ENCODE results near the gene LRRIQ1.

The LRRIQ1 gene

GRCh38 chr12:85059594-85059993, 23.4 kb downstream of the LRRIQ1 start:
- no peak for DNase-seq

DNA sequence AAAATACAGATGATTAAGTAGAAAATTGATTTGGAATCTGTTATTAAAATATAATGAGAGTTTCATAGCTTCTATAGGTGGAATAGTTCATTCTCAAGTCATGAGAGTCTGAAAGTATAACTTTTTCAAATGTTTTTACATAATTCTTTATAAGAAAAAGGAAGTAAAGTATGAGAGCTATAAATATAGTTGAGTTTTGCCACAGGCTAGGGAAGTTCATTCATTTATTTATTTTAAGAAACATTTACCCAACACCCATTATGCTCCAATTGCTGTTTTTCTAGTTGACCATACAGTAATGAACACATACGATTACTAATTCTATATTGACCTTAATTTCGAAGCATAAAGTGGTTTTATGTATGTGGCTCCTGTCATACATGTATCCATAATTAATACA, 24.8 kb downstream of the LRRIQ1 start:
- no peak for DNase-seq

GRCh38 chr12:85065837-85066482, 29.8 kb downstream of the LRRIQ1 start:
- no peak for DNase-seq

DNA sequence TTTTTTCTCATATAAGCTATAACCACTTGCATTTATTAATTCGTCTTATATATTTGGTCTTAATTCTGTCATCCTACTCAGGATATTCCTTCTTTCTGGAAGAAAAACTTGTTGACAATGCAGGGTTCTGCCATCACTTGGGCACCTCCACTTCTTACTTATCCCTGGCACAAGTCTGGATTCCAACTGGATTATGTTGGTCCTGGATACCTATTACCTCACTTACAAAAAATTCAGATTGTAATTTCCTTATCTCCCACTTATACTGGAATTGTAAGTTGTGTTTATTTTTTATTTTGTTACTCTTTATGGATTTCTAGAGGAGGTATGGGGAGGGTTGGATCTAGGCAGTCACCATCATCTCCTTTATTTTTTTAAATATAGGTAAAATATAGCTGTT, 36.7 kb downstream of the LRRIQ1 start:
- no peak for DNase-seq

DNA sequence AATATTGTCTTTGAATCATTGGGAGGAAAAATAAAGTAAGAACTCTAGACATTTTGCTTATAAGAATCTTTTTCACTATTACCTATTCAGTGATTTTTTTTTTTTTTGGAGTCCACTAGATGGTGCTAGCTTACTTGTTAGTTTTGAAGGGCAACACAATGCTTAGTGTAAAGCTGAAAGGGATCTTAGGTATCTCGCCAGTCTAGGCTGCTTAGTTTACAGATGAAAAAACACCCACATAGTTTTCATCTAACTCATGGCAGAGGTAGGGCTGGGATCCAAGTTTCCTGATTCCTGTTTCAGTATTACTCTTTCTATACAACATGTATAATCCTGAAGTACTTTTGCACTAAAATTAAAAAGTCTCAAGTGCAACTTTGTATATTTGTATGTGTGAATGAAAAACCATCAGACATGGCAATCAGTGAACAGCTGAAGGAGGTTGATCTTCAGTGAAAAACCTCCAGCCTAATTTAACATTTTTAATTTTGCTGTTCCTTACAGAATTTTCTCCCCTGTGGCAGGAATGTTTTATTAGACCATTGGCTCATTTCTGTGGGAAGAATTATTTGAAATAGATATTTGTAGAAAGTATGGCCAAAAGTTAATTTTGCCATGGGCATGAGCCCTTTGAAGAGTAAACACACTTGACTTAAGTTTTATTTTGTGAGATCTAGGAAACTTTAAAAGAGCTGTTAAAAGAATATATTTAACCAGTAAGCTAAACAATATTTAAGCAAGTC, 40.7 kb downstream of the LRRIQ1 start:
- DNase-seq: peak in 2 of 58 donors; percentile 10 to 37

- no peak for DNase-seq
Measured at GRCh38 chr12:85085066-85085465, 48.9 kb downstream of the LRRIQ1 start.

- no peak for DNase-seq
Measured at GRCh38 chr12:85089792-85090191, 53.6 kb downstream of the LRRIQ1 start.

DNA sequence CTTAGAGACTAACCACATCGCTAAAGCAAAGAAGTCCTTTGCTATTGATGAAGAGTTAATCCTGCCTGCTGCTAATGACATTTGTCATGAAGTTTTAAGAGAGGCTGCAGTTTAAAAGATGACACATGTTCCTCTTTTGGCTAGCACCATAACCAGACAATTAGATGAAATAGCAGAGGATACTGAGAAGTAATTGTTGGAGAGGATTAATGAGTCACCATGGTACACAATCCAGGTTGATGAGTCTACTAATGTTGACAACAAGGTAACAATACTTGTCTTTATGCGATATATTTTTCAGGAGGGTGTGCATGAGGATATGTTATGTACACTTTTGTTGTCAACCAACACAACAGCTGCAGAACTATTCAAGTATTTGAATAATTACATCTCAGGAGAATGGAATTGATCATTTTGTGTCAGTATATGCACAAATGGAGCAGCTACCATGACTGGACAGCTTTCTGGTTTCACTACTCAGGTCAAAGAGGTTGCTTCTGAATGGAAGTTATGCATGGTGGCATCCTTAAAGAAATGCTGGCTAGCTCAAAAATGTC, 56.7 kb downstream of the LRRIQ1 start:
- no peak for DNase-seq

DNA sequence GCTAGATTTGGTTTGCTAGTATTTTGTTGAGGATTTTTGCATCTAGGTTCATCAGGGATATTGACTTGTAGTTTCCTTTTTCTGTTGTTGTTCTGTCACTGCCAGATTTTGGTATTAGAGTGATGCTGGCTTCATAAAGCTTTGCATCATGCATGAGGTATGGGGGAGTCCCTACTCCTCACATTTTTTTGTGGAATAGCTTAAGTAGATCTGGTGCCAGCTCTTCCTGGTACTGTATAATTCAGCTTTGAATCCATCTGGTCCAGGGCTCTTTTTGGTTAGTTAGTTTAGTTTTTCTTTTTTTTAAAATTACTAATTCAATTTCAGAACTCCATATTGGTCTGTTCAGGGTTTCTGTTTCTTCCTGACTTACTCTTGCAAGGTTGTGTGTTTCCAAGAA, 59.4 kb downstream of the LRRIQ1 start:
- DNase-seq: no peak

DNA sequence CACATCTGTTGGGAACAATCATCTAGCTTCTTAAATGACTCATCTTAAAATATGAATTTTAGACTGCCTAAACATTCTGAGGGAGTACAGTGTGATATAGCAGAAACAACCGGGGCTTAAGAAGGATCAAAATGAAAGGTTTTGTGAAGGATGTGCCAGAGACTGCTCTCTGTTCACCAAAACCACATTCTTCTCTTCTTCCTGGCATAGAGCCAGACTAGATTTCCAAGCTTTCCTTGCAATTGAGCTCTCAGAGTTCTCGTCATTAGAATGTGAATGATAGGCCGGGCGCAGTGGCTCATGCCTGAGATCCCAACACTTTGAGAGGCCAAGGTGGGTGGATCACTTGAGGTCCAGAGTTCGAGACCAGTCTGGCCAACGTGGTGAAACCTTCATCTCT, 94.5 kb downstream of the LRRIQ1 start:
- DNase-seq: no peak

DNA sequence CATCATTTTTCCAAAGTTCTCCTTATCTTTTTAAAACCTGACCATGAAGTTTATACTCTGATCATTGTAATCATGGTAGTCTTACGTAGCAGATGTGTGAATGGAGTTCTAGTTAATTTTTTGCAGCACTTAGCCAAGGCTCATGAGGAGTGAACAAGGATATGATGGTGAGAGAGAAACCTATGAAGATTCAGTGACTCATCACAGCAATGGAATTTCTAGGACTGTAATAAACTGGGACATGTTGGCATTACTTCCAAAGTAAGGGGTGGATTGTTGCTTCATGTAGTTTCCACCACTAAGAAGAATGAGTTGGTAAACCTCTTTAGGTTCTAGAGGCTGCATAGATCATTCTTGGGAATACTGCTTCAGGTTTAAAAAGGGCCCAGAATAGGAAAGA, 102.7 kb downstream of the LRRIQ1 start:
- no peak for DNase-seq

DNA sequence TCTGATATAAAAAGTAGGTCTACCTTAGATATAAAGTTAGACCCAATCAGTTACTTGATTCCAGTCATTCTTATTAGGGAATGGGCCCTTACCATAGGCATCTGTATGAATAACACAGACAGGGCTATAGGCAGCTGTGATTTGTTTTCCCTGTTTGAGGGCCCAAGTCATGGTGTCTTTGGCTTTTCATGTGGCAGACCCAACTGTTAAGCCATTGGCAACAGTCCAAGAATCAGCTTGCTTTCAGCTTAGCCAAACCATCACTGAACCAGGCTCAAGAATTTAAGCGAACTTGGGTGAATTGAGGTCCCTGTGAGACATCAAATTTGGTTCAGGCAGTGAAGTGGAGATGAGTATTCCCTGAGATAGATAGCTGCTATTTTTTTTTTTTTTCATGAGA, 111.2 kb downstream of the LRRIQ1 start:
- DNase-seq: no peak

DNA sequence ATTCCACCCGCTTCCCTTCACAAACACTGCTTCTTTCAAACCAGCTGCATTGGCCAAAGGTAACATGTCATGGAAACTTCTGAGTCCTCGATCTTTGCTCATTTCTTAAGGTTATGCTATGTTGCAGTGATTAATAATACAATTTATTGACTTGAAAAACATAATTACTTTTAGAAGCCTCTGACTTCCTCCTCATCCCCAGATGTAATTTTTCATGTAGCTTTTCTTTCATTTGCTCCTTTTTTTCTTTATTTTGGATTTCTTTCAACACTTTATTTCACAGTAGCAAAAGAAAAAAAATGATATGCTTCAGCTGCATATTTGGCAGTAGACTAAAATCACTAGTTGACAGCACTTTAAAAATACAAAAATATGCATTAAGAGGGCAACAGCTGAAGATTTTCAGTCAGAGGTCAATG, 116.2 kb downstream of the LRRIQ1 start:
- no peak for DNase-seq

DNA sequence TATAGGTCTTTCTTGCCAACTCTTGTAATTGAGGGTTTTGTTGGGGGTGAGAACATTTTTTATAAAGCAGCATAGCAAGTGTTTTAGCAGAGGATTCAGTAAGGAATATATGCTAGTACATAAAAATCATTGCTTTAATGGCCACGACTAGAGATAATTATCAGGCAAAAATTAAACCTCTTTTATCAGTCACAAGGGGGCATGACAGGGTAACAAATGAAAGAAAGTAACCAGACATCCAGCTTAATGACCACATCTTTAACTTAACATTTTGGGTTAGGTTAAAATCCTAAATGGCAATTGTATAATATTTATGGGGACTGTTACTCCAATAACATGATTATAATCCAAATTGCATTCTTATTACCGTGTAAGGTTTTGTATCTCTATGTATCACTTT, 119.6 kb downstream of the LRRIQ1 start:
- no peak for DNase-seq

GRCh38 chr12:85156569-85156968, 120.4 kb downstream of the LRRIQ1 start:
- no peak for DNase-seq

GRCh38 chr12:85157035-85157603, 121.0 kb downstream of the LRRIQ1 start:
- no peak for DNase-seq

GRCh38 chr12:85163752-85164321, 127.7 kb downstream of the LRRIQ1 start:
- no peak for DNase-seq

DNA sequence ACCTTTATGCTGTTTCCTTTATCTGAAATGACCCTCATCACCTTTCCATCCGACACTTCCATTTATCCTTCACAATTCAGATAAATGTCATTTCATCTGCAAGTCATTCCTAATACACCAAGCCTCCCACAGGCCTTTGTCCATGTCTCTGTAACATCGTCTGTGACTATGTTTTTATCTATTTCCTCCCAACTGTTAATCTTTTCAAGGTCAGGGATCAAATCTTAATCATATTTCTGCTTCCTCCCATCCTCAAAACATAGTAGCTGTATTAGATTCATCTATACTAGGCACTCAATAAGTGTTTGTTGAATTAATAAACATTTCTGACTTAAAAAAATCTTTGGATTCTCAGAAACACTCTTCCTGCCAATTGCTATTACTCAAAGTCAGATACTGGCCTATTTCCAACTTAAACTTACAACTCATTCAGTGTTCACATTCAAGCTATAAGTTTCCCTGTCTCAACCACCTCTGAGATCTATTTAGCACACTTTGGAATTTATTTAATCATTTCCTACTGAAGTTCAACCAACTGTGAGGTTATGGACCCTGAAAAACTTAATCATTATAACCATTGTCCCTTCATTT, 143.6 kb downstream of the LRRIQ1 start:
- no peak for DNase-seq

- no peak for DNase-seq
Measured at GRCh38 chr12:85182699-85183098, 146.5 kb downstream of the LRRIQ1 start.

- DNase-seq: no peak
Measured at GRCh38 chr12:85183855-85184254, 147.7 kb downstream of the LRRIQ1 start.

GRCh38 chr12:85186236-85186635, 150.1 kb downstream of the LRRIQ1 start:
- no peak for DNase-seq

DNA sequence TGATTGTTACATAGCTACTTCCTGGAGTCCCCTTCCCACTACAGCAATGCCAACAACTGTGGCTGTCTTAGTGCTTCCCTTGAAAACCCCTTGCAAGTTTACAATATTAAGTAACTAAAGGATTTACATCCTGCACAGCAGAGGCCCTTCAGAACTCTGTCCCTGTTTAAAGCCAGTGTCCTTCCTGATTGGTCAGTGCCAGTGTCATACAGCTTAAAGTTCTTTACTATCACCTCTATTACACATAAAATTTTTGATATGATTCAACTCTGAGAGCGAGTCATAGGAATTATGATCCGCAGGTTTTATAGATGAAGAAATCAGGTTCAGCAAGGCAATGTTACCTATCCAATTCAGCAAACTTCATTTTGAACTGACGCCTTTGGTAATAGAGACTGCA, 152.5 kb downstream of the LRRIQ1 start:
- DNase-seq: no peak

Data from anterior cingulate cortex (tissue), 58 donors.